Liver (tissue), 9 donors: ENCODE measurements around the gene NME4. TPM values are rescaled to one million over a fixed set of nuclear protein-coding genes. Genes with fewer than 3 reads are reported as not detected.

ENCODE experiments used
- DNase-seq: peaks from one replicate; pipeline ENCODE4 v3.0.0-alpha.2; 2017; ENCODE audit warnings: low spot score
- H3K27ac ChIP-seq, 2 donors: one replicate each; pipeline ENCODE4 v1.7.0; 2013; ENCODE audit warnings: inconsistent platforms in 2 of 2, low read length in 2 of 2, control low read depth in 1 of 2, low read depth in 1 of 2, mild to moderate bottlenecking in 1 of 2
- H3K27me3 ChIP-seq, 4 donors: one replicate each; pipeline versions ENCODE4 v1.6.1 to v1.7.0; 2013; ENCODE audit warnings: low read length in 3 of 4, inconsistent platforms in 1 of 4, mild to moderate bottlenecking in 1 of 4, moderate library complexity in 1 of 4; ENCODE audit not compliant: control insufficient read depth in 4 of 4, insufficient read depth in 4 of 4
- H3K36me3 ChIP-seq, 4 donors: one replicate each; pipeline versions ENCODE4 v1.6.1 to v1.7.0; 2013; ENCODE audit warnings: low read length in 3 of 4, mild to moderate bottlenecking in 3 of 4, low read depth in 1 of 4, moderate library complexity in 1 of 4; ENCODE audit not compliant: control insufficient read depth in 4 of 4, insufficient read depth in 3 of 4
- H3K4me1 ChIP-seq, 4 donors: one replicate each; pipeline versions ENCODE4 v1.6.1 to v1.7.0; 2013; ENCODE audit warnings: low read length in 3 of 4, mild to moderate bottlenecking in 3 of 4, moderate library complexity in 1 of 4; ENCODE audit not compliant: control insufficient read depth in 4 of 4, insufficient read depth in 4 of 4
- H3K4me3 ChIP-seq, 3 donors: one replicate each; pipeline versions ENCODE4 v1.6.1 to v1.7.0; 2013; ENCODE audit warnings: low read length in 3 of 3, control low read depth in 1 of 3, low read depth in 1 of 3, mild to moderate bottlenecking in 1 of 3
- H3K9ac ChIP-seq, 2 donors: one replicate each; pipeline ENCODE4 v1.7.0; 2013; ENCODE audit warnings: low read length in 2 of 2, mild to moderate bottlenecking in 2 of 2, moderate library complexity in 2 of 2, control low read depth in 1 of 2, low read depth in 1 of 2
- H3K9me3 ChIP-seq, 4 donors: one replicate each; pipeline versions ENCODE4 v1.6.1 to v1.7.0; 2013; ENCODE audit warnings: low read length in 3 of 4; ENCODE audit not compliant: control insufficient read depth in 4 of 4
- EGR1 ChIP-seq, 2 donors: IDR thresholded peaks; 2 replicates each; pipeline ENCODE4 v1.6.1; 2016 to 2018; ENCODE audit warnings: antibody characterized with exemption in 2 of 2, low read depth in 2 of 2
- FOXA1 ChIP-seq: IDR thresholded peaks from 2 replicates; pipeline ENCODE4 v1.6.1; 2016; ENCODE audit warnings: antibody characterized with exemption
- FOXA2 ChIP-seq: IDR thresholded peaks from 2 replicates; pipeline ENCODE4 v1.6.1; 2016; ENCODE audit warnings: antibody characterized with exemption
- GABPA ChIP-seq, 2 donors: IDR thresholded peaks in 1 of 2; conservative IDR thresholded peaks in 1 of 2; 2 replicates each; pipeline ENCODE4 v1.6.1; 2016; ENCODE audit warnings: antibody characterized with exemption in 2 of 2, mild to moderate bottlenecking in 1 of 2, moderate library complexity in 1 of 2
- HNF4A ChIP-seq, 2 donors: conservative IDR thresholded peaks; 2 replicates each; pipeline ENCODE4 v1.6.1; 2016; ENCODE audit warnings: antibody characterized with exemption in 2 of 2, mild to moderate bottlenecking in 2 of 2
- HNF4G ChIP-seq: IDR thresholded peaks from 2 replicates; pipeline ENCODE4 v1.6.1; 2016; ENCODE audit warnings: antibody characterized with exemption
- JUND ChIP-seq, 2 donors: IDR thresholded peaks; 2 replicates each; pipeline ENCODE4 v1.6.1; 2016; ENCODE audit warnings: antibody characterized with exemption in 2 of 2
- RAD21 ChIP-seq, 2 donors: IDR thresholded peaks; 2 replicates each; pipeline ENCODE4 v1.6.1; 2016; ENCODE audit warnings: antibody characterized with exemption in 2 of 2, mild to moderate bottlenecking in 2 of 2
- RXRA ChIP-seq, 2 donors: IDR thresholded peaks; 2 replicates each; pipeline ENCODE4 v1.6.1; 2017 to 2018; ENCODE audit warnings: antibody characterized with exemption in 2 of 2, mild to moderate bottlenecking in 1 of 2
- SP1 ChIP-seq: IDR thresholded peaks from 2 replicates; pipeline ENCODE4 v1.6.1; 2018; ENCODE audit warnings: antibody characterized with exemption, mild to moderate bottlenecking
- YY1 ChIP-seq: IDR thresholded peaks from 2 replicates; pipeline ENCODE4 v1.6.1; 2016; ENCODE audit warnings: antibody characterized with exemption, mild to moderate bottlenecking
- WGBS: extraction: QIAGEN DNeasy Blood & Tissue Kit; methylation state at CpG from one replicate; pipeline ENCODE4 v1.1.7; 2013; 5-methylcytosine and 5-hydroxymethylcytosine counted together
- polyA plus RNA-seq, 2 donors: library from polyadenylated mRNA; stranded (reverse) in 1 of 2; unstranded in 1 of 2; fragments of 200-250 nt in 1 of 2; fragments of >200 nt in 1 of 2; fragmentation: Nextera tagmentation in 1 of 2; extraction: Ambion mirVana in 1 of 2; gene quantifications; one replicate each; pipeline versions ENCODE4 v1.2.1 to v1.2.3, GENCODE V29; 2013 to 2015
- total RNA-seq, 2 donors: library from RNA; depleted of rRNA; stranded (reverse); fragments of >200 nt; gene quantifications; one replicate each; pipeline ENCODE4 v1.2.3, GENCODE V29; 2014
- TF ChIP-seq, protein P1 (sequence below): IDR thresholded peaks from 2 replicates; pipeline ENCODE4 v1.6.1; 2016; ENCODE audit warnings: antibody characterized with exemption
- TF ChIP-seq, protein P2 (sequence below): IDR thresholded peaks from 2 replicates; pipeline ENCODE4 v1.6.1; 2016; ENCODE audit warnings: antibody characterized with exemption
- TF ChIP-seq, protein P3 (sequence below): IDR thresholded peaks from 2 replicates; pipeline ENCODE4 v1.6.1; 2016; ENCODE audit warnings: antibody characterized with exemption, mild to moderate bottlenecking
- donor health status: healthy.
- donor health status: healthy.
- donor health status: healthy.
- donor health status: healthy.
- donor health status: healthy.

Gene NME4
- total and polyA plus RNA-seq, 4 donors = 39.2 to 118 (median 83.9) TPM

DNA sequence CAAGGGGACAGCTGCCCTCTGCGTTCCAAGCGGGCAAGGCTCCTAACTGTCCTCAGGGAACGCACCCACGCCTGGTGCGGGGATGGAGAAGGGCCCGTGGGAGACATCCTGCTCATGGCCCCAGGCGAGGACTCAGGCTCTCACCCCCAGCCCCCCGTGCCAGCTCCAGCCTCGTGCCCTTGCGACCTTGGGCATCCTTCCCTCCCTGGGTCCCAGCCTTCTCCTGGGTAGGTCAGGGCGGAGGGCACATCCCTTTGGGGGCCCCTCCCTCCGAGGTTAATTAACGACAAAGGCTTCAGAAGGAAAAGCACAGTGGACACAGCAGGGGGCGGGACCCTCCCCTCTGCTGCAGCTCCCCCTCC is 18.2 kb upstream of the NME4 start:
- 78% methylated on average over 14 of the region's 14 CpGs for WGBS
- peaks cover 0 to 23% (median 13%) of the 10 kb centered on the region in 4 donors for H3K36me3 ChIP-seq
- peaks cover 0 to 26% (median 15%) of the 10 kb centered on the region in 4 donors for H3K4me1 ChIP-seq
- H3K9me3 ChIP-seq = no peaks in the 10 kb centered on the region
- no peak overlapping the region for H3K4me3 ChIP-seq
- DNase-seq = no peak
- no peak overlapping the region for H3K27ac ChIP-seq
- no peak for TF ChIP-seq FOXA1
- no peak for TF ChIP-seq YY1
- TF ChIP-seq RXRA (IDR thresholded peaks at IDR 0.05) = no peak
- TF ChIP-seq HNF4G = no peak
- no peak for TF ChIP-seq FOXA2
- TF ChIP-seq, protein P1, sequence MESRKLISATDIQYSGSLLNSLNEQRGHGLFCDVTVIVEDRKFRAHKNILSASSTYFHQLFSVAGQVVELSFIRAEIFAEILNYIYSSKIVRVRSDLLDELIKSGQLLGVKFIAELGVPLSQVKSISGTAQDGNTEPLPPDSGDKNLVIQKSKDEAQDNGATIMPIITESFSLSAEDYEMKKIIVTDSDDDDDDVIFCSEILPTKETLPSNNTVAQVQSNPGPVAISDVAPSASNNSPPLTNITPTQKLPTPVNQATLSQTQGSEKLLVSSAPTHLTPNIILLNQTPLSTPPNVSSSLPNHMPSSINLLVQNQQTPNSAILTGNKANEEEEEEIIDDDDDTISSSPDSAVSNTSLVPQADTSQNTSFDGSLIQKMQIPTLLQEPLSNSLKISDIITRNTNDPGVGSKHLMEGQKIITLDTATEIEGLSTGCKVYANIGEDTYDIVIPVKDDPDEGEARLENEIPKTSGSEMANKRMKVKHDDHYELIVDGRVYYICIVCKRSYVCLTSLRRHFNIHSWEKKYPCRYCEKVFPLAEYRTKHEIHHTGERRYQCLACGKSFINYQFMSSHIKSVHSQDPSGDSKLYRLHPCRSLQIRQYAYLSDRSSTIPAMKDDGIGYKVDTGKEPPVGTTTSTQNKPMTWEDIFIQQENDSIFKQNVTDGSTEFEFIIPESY = no peak
- no peak for TF ChIP-seq JUND (IDR thresholded peaks at IDR 0.05)
- no peak for TF ChIP-seq RAD21 (IDR thresholded peaks at IDR 0.05)
- no peak for TF ChIP-seq EGR1 (IDR thresholded peaks at IDR 0.05; ENCODE audit: low read depth in 2 of 2)
- TF ChIP-seq, protein P2, sequence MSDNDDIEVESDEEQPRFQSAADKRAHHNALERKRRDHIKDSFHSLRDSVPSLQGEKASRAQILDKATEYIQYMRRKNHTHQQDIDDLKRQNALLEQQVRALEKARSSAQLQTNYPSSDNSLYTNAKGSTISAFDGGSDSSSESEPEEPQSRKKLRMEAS = no peak
- no peak for TF ChIP-seq SP1
- H3K9ac ChIP-seq = no peak overlapping the region
- no peaks in the 10 kb centered on the region for H3K27me3 ChIP-seq

DNA sequence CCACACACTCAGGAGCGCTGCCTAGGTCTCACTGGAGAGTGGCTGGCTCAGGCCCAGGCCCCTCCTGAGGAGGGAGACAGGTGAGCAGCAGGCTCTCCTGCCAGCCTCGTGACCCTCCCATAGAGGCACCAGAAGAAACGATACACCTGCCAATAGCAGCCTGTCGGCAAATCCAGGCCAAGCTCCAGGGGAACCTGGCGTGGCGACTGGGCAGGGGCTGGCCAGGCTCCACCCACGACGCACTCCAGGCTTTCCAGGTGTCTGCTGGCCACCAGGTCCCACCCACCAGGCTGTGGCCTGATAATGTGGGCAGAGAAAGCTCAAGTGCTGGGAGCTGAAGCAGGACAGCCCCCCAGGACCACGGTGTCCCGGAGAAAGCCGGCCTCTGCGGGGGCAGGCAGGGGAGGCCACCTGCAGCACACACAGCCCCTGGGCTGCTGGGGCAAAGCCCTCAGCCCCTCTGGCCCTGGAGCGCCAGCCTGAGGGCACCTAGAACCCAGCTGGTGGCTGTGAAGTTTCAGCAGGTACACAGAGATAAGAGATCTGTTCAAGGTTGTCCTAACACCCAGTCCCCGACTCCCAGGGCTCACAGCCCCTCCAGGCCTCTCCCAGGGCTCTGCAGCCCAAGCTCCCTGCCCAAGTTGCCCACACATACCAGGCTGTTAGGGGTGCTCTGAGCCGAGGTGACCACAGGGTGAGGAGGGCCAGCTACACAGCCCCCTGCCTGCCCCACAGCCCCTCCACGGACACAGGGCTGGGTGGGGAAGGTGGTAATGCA is 17.6 kb upstream of the NME4 start:
- no peak for DNase-seq
- 84% methylated on average over 16 of the region's 16 CpGs for WGBS
- Histone ChIP-seq H3K9me3 (no peaks in the 10 kb centered on the region), H3K27ac (no peak overlapping the region), H3K4me1 (peaks cover 0 to 26% (median 15%) of the 10 kb centered on the region in 4 donors), H3K27me3 (no peaks in the 10 kb centered on the region), H3K4me3 (no peak overlapping the region), H3K36me3 (peaks cover 0 to 18% (median 11%) of the 10 kb centered on the region in 4 donors), H3K9ac (no peak overlapping the region)
- TF ChIP-seq, protein P2 = no peak
- TF ChIP-seq RXRA (IDR thresholded peaks at IDR 0.05) (no peak), HNF4A (conservative IDR thresholded peaks at IDR 0.05) (no peak), GABPA (IDR thresholded peaks at IDR 0.05 in 1 of 2, conservative IDR thresholded peaks at IDR 0.05 in 1 of 2) (no peak), YY1 (no peak), SP1 (no peak), JUND (IDR thresholded peaks at IDR 0.05) (no peak), RAD21 (IDR thresholded peaks at IDR 0.05) (no peak)
- TF ChIP-seq, protein P3, sequence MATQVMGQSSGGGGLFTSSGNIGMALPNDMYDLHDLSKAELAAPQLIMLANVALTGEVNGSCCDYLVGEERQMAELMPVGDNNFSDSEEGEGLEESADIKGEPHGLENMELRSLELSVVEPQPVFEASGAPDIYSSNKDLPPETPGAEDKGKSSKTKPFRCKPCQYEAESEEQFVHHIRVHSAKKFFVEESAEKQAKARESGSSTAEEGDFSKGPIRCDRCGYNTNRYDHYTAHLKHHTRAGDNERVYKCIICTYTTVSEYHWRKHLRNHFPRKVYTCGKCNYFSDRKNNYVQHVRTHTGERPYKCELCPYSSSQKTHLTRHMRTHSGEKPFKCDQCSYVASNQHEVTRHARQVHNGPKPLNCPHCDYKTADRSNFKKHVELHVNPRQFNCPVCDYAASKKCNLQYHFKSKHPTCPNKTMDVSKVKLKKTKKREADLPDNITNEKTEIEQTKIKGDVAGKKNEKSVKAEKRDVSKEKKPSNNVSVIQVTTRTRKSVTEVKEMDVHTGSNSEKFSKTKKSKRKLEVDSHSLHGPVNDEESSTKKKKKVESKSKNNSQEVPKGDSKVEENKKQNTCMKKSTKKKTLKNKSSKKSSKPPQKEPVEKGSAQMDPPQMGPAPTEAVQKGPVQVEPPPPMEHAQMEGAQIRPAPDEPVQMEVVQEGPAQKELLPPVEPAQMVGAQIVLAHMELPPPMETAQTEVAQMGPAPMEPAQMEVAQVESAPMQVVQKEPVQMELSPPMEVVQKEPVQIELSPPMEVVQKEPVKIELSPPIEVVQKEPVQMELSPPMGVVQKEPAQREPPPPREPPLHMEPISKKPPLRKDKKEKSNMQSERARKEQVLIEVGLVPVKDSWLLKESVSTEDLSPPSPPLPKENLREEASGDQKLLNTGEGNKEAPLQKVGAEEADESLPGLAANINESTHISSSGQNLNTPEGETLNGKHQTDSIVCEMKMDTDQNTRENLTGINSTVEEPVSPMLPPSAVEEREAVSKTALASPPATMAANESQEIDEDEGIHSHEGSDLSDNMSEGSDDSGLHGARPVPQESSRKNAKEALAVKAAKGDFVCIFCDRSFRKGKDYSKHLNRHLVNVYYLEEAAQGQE = no peak
